HepG2 (cell line): ENCODE measurements around the gene DCDC2. TPM values are rescaled to one million over a fixed set of nuclear protein-coding genes. Genes with fewer than 3 reads are reported as not detected.

Source experiments
- KDM3A ChIP-seq: IDR thresholded peaks from 2 replicates; pipeline ENCODE4 v1.6.1; 2018; ENCODE audit warnings: low read depth, missing compliant biosample characterization
- KLF11 ChIP-seq: IDR thresholded peaks from 2 replicates; pipeline ENCODE4 v1.6.1; 2016; ENCODE audit warnings: missing compliant biosample characterization
- MXI1 ChIP-seq: IDR thresholded peaks from 3 replicates; pipeline ENCODE4 v1.6.1; 2012; ENCODE audit warnings: low read depth, low read length, inconsistent platforms, borderline replicate concordance
- MZF1 ChIP-seq: sonication (generic); formaldehyde crosslinking; IDR thresholded peaks from 2 replicates; pipeline ENCODE4 v1.8.1; 2023; ENCODE audit warnings: mild to moderate bottlenecking, missing genetic modification reagents, borderline replicate concordance
- SMAD3 ChIP-seq: sonication (generic); formaldehyde crosslinking; IDR thresholded peaks from 2 replicates; pipeline ENCODE4 v1.4.0; 2020; ENCODE audit warnings: missing genetic modification reagents
- ZMYM3 ChIP-seq: sonication (generic); formaldehyde crosslinking; IDR thresholded peaks from 2 replicates; pipeline ENCODE4 v1.5.1; 2020; ENCODE audit warnings: mild to moderate bottlenecking, missing genetic modification reagents
- ZSCAN20 ChIP-seq: sonication (generic); formaldehyde crosslinking; IDR thresholded peaks from 2 replicates; pipeline ENCODE4 v1.4.0; 2020; ENCODE audit warnings: missing genetic modification reagents, mild to moderate bottlenecking, borderline replicate concordance
- polyA plus RNA-seq, 8 experiments: library from polyadenylated mRNA; depleted of rRNA in 3 of 8; stranded (reverse) in 7 of 8; unstranded in 1 of 8; fragments of >200 nt; fragmentation: Illumina TruSeq in 4 of 8; extraction: Trizol in 4 of 8; gene quantifications; 2 replicates each; pipeline versions ENCODE4 v1.2.1 to v1.2.3, GENCODE V29; 2011 to 2016; ENCODE audit warnings: low read depth in 4 of 8, missing spikeins in 1 of 8, mixed read lengths in 1 of 8; ENCODE audit not compliant: insufficient read depth in 1 of 8
- total RNA-seq, 5 experiments: library from RNA; depleted of rRNA; stranded (reverse); fragments of >200 nt; fragmentation: Illumina TruSeq; extraction: Trizol; gene quantifications; 2 replicates each; pipeline ENCODE4 v1.2.3, GENCODE V29; 2016; ENCODE audit warnings: low read depth in 1 of 5
- TF ChIP-seq, protein P1 (sequence below): IDR thresholded peaks from 2 replicates; pipeline ENCODE4 v1.6.1; 2016; ENCODE audit warnings: low read depth, missing genetic modification reagents, missing compliant biosample characterization
- TF ChIP-seq, protein P2 (sequence below): IDR thresholded peaks from 2 replicates; pipeline ENCODE4 v1.6.1; 2016; ENCODE audit warnings: mild to moderate bottlenecking, missing biosample characterization, missing genetic modification reagents
- TF ChIP-seq, protein P3 (sequence below): IDR thresholded peaks from 2 replicates; pipeline ENCODE4 v1.6.1; 2012; ENCODE audit warnings: low read length, improper control_type of control experiment
- TF ChIP-seq, protein P4 (sequence below): IDR thresholded peaks from 2 replicates; pipeline ENCODE4 v1.6.1; 2012; ENCODE audit warnings: low read depth, low read length, improper control_type of control experiment
- TF ChIP-seq, protein P5 (sequence below): sonication (generic); formaldehyde crosslinking; IDR thresholded peaks from 2 replicates; pipeline ENCODE4 v1.5.1; 2020; ENCODE audit warnings: missing genetic modification reagents, mild to moderate bottlenecking, borderline replicate concordance
- TF ChIP-seq, protein P6 (sequence below): sonication (generic); formaldehyde crosslinking; IDR thresholded peaks from 2 replicates; pipeline ENCODE4 v1.5.0; 2020; ENCODE audit warnings: mild to moderate bottlenecking, missing genetic modification reagents, borderline replicate concordance

Gene DCDC2
- total and polyA plus RNA-seq, 2 of the 13 experiments (the other 11 are each of a cell fraction or from before 2014, with no cell fraction given), result 9.0 to 36.2 TPM

DNA sequence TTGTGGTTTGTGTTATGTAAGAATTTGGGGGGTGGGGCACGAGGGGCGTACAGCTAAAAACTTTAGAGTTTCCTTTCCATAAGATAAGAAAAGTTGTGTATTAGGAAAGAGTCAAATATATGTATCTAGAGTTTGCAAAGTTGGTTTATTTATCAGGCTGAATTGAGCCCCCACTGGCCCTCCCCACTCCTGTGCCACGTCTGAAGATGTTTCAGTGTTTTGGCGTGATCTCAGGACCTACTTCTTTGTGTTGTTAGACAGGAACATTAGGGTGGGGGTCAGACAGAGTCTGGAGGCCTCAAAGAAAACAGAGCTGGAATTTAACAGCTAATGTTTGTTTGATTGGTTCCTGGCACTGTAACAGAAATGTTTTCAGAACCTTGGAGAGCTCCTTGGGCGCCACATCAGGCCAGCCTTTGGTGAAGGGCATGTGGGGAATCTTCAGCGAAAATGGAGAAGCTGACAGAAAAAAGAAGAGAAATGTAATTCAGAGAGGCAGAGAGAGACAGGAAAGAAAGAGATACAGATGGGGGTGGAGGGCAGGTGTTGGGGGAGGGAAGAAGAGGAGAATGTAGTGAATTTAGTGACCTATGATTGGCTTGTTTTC, 231.2 kb downstream of the DCDC2 start (continued):
- TF ChIP-seq, protein P1, sequence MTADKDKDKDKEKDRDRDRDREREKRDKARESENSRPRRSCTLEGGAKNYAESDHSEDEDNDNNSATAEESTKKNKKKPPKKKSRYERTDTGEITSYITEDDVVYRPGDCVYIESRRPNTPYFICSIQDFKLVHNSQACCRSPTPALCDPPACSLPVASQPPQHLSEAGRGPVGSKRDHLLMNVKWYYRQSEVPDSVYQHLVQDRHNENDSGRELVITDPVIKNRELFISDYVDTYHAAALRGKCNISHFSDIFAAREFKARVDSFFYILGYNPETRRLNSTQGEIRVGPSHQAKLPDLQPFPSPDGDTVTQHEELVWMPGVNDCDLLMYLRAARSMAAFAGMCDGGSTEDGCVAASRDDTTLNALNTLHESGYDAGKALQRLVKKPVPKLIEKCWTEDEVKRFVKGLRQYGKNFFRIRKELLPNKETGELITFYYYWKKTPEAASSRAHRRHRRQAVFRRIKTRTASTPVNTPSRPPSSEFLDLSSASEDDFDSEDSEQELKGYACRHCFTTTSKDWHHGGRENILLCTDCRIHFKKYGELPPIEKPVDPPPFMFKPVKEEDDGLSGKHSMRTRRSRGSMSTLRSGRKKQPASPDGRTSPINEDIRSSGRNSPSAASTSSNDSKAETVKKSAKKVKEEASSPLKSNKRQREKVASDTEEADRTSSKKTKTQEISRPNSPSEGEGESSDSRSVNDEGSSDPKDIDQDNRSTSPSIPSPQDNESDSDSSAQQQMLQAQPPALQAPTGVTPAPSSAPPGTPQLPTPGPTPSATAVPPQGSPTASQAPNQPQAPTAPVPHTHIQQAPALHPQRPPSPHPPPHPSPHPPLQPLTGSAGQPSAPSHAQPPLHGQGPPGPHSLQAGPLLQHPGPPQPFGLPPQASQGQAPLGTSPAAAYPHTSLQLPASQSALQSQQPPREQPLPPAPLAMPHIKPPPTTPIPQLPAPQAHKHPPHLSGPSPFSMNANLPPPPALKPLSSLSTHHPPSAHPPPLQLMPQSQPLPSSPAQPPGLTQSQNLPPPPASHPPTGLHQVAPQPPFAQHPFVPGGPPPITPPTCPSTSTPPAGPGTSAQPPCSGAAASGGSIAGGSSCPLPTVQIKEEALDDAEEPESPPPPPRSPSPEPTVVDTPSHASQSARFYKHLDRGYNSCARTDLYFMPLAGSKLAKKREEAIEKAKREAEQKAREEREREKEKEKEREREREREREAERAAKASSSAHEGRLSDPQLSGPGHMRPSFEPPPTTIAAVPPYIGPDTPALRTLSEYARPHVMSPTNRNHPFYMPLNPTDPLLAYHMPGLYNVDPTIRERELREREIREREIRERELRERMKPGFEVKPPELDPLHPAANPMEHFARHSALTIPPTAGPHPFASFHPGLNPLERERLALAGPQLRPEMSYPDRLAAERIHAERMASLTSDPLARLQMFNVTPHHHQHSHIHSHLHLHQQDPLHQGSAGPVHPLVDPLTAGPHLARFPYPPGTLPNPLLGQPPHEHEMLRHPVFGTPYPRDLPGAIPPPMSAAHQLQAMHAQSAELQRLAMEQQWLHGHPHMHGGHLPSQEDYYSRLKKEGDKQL (CRISPR knock-in tag), result 0 out of 2 replicates have a peak, but pooled peaks have one; percentile 46
- TF ChIP-seq, protein P2, sequence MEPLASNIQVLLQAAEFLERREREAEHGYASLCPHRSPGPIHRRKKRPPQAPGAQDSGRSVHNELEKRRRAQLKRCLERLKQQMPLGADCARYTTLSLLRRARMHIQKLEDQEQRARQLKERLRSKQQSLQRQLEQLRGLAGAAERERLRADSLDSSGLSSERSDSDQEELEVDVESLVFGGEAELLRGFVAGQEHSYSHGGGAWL (CRISPR knock-in tag), result no peak
- TF ChIP-seq, protein P3, sequence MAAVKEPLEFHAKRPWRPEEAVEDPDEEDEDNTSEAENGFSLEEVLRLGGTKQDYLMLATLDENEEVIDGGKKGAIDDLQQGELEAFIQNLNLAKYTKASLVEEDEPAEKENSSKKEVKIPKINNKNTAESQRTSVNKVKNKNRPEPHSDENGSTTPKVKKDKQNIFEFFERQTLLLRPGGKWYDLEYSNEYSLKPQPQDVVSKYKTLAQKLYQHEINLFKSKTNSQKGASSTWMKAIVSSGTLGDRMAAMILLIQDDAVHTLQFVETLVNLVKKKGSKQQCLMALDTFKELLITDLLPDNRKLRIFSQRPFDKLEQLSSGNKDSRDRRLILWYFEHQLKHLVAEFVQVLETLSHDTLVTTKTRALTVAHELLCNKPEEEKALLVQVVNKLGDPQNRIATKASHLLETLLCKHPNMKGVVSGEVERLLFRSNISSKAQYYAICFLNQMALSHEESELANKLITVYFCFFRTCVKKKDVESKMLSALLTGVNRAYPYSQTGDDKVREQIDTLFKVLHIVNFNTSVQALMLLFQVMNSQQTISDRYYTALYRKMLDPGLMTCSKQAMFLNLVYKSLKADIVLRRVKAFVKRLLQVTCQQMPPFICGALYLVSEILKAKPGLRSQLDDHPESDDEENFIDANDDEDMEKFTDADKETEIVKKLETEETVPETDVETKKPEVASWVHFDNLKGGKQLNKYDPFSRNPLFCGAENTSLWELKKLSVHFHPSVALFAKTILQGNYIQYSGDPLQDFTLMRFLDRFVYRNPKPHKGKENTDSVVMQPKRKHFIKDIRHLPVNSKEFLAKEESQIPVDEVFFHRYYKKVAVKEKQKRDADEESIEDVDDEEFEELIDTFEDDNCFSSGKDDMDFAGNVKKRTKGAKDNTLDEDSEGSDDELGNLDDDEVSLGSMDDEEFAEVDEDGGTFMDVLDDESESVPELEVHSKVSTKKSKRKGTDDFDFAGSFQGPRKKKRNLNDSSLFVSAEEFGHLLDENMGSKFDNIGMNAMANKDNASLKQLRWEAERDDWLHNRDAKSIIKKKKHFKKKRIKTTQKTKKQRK, result no peak
- TF ChIP-seq ZMYM3 (0 out of 2 replicates have a peak, but pooled peaks have one; percentile 19), MXI1 (peak; percentile 68; the same call in 1 of the 3 replicates), SMAD3 (peak; percentile 99), KLF11 (CRISPR knock-in tag) (peak; percentile 98), KDM3A (CRISPR knock-in tag) (peak; percentile 74; the same call in 1 of the 2 replicates), ZSCAN20 (CRISPR knock-in tag) (peak; percentile 90; the same call in 1 of the 2 replicates), MZF1 (CRISPR knock-in tag) (no peak)
- TF ChIP-seq, protein P4, sequence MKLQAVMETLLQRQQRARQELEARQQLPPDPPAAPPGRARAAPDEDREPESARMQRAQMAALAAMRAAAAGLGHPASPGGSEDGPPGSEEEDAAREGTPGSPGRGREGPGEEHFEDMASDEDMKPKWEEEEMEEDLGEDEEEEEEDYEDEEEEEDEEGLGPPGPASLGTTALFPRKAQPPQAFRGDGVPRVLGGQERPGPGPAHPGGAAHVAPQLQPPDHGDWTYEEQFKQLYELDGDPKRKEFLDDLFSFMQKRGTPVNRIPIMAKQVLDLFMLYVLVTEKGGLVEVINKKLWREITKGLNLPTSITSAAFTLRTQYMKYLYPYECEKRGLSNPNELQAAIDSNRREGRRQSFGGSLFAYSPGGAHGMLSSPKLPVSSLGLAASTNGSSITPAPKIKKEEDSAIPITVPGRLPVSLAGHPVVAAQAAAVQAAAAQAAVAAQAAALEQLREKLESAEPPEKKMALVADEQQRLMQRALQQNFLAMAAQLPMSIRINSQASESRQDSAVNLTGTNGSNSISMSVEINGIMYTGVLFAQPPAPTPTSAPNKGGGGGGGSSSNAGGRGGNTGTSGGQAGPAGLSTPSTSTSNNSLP, result peak; percentile 57; the same call in 1 of the 2 replicates
- TF ChIP-seq, protein P5, sequence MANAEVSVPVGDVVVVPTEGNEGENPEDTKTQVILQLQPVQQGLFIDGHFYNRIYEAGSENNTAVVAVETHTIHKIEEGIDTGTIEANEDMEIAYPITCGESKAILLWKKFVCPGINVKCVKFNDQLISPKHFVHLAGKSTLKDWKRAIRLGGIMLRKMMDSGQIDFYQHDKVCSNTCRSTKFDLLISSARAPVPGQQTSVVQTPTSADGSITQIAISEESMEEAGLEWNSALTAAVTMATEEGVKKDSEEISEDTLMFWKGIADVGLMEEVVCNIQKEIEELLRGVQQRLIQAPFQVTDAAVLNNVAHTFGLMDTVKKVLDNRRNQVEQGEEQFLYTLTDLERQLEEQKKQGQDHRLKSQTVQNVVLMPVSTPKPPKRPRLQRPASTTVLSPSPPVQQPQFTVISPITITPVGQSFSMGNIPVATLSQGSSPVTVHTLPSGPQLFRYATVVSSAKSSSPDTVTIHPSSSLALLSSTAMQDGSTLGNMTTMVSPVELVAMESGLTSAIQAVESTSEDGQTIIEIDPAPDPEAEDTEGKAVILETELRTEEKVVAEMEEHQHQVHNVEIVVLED (CRISPR knock-in tag), result no peak
- TF ChIP-seq, protein P6, sequence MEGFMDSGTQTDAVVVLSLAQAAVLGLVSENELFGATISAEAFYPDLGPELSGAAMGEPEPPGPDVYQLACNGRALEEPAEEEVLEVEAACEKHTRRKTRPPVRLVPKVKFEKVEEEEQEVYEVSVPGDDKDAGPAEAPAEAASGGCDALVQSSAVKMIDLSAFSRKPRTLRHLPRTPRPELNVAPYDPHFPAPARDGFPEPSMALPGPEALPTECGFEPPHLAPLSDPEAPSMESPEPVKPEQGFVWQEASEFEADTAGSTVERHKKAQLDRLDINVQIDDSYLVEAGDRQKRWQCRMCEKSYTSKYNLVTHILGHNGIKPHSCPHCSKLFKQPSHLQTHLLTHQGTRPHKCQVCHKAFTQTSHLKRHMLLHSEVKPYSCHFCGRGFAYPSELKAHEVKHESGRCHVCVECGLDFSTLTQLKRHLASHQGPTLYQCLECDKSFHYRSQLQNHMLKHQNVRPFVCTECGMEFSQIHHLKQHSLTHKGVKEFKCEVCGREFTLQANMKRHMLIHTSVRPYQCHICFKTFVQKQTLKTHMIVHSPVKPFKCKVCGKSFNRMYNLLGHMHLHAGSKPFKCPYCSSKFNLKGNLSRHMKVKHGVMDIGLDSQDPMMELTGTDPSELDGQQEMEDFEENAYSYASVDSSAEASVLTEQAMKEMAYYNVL (CRISPR knock-in tag), result peak; percentile 53; the same call in 1 of the 2 replicates
